Measurements from ENCODE around the gene FHIT.

Gene FHIT

GRCh38 chr3:60010781-60011180, 1240.5 kb downstream of the FHIT start:
- DNase-seq = peak; percentile 60

GRCh38 chr3:60009931-60010478, 1241.2 kb downstream of the FHIT start:
- DNase-seq = no peak

GRCh38 chr3:60001369-60001768, 1249.9 kb downstream of the FHIT start:
- DNase-seq = no peak

GRCh38 chr3:60000311-60001105, 1250.7 kb downstream of the FHIT start:
- no peak for DNase-seq

- no peak for DNase-seq
Measured at GRCh38 chr3:59998058-59998457, 1253.2 kb downstream of the FHIT start.

GRCh38 chr3:59997583-59997982, 1253.7 kb downstream of the FHIT start:
- no peak for DNase-seq

- DNase-seq = no peak
Measured at GRCh38 chr3:59996056-59996455, 1255.2 kb downstream of the FHIT start.

GRCh38 chr3:59995563-59995962, 1255.7 kb downstream of the FHIT start:
- DNase-seq = no peak

GRCh38 chr3:59994732-59995304, 1256.4 kb downstream of the FHIT start:
- DNase-seq = no peak

GRCh38 chr3:59992578-59992977, 1258.7 kb downstream of the FHIT start:
- DNase-seq = peak; percentile 42

- no peak for DNase-seq
Measured at GRCh38 chr3:59990915-59991314, 1260.3 kb downstream of the FHIT start.

- no peak for DNase-seq
Measured at GRCh38 chr3:59982510-59982909, 1268.7 kb downstream of the FHIT start.

GRCh38 chr3:59981377-59981776, 1269.9 kb downstream of the FHIT start:
- DNase-seq = no peak

GRCh38 chr3:59980576-59980975, 1270.7 kb downstream of the FHIT start:
- DNase-seq = no peak

- peak; percentile 54 for DNase-seq
Measured at GRCh38 chr3:59979542-59979941, 1271.7 kb downstream of the FHIT start.

- DNase-seq = peak; percentile 57
Measured at GRCh38 chr3:59978979-59979378, 1272.3 kb downstream of the FHIT start.

GRCh38 chr3:59970796-59971195, 1280.5 kb downstream of the FHIT start:
- no peak for DNase-seq

- DNase-seq = no peak
Measured at GRCh38 chr3:59970376-59970775, 1280.9 kb downstream of the FHIT start.

- no peak for DNase-seq
Measured at GRCh38 chr3:59968513-59969045, 1282.7 kb downstream of the FHIT start.

- no peak for DNase-seq
Measured at GRCh38 chr3:59963676-59964075, 1287.6 kb downstream of the FHIT start.

GRCh38 chr3:59957150-59957549, 1294.1 kb downstream of the FHIT start:
- DNase-seq = no peak

GRCh38 chr3:59953104-59953503, 1298.1 kb downstream of the FHIT start:
- DNase-seq = no peak

- DNase-seq = no peak
Measured at GRCh38 chr3:59949311-59949710, 1301.9 kb downstream of the FHIT start.

GRCh38 chr3:59946401-59946800, 1304.9 kb downstream of the FHIT start:
- no peak for DNase-seq

Data from stimulated activated CD4-positive, alpha-beta T cell treated with anti-CD3 and anti-CD28 coated beads, Interleukin-4, amount 100 ng/mL, for 24 hours (primary cell).